ENCODE measurements around the gene KLK13. TPM values are rescaled to one million over a fixed set of nuclear protein-coding genes. Genes with fewer than 3 reads are reported as not detected.

The KLK13 gene
- polyA plus RNA-seq, 1 experiment = not detected

DNA sequence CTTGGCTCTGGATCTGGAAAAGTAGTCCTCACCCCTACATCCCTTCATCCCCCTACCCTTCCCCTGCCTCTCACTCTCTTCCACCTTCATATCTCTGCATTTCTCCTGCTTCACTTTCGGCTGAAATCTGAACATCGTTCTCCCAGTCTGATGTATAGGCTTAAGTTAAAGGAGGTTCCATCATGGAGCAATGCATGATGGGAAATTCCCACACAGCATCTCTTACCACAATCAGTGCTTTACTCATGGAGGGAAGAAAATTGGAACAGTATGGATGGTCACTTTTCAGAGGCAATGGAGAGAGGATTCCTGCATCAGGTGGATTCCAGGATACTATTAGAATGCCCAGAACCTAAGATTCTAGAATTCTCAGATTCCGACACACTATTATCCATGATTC, 57.4 kb downstream of the KLK13 start:
- ChIA-PET CTCF (interaction anchor here (1.2 kb wide), 1 partner anchor 10 kb away, joined by 4 read pairs; no protein-coding TSS in a partner anchor), POLR2A (no interaction called here)
- Histone ChIP-seq H3K4me3 (ENCODE audit: low read depth, low read length) (no peak overlapping the region), H3K9me3 (ENCODE audit: control insufficient read depth, insufficient read depth, low read length) (peaks cover 6% of the 10 kb centered on the region), H3K27me3 (ENCODE audit: control insufficient read depth, insufficient read depth, low read length) (no peaks in the 10 kb centered on the region), H3K27ac (ENCODE audit: low read depth, low read length) (no peak overlapping the region)
- TF ChIP-seq, protein P1, sequence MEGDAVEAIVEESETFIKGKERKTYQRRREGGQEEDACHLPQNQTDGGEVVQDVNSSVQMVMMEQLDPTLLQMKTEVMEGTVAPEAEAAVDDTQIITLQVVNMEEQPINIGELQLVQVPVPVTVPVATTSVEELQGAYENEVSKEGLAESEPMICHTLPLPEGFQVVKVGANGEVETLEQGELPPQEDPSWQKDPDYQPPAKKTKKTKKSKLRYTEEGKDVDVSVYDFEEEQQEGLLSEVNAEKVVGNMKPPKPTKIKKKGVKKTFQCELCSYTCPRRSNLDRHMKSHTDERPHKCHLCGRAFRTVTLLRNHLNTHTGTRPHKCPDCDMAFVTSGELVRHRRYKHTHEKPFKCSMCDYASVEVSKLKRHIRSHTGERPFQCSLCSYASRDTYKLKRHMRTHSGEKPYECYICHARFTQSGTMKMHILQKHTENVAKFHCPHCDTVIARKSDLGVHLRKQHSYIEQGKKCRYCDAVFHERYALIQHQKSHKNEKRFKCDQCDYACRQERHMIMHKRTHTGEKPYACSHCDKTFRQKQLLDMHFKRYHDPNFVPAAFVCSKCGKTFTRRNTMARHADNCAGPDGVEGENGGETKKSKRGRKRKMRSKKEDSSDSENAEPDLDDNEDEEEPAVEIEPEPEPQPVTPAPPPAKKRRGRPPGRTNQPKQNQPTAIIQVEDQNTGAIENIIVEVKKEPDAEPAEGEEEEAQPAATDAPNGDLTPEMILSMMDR (IDR thresholded peaks at IDR 0.05; ENCODE audit: low read depth, low read length) = no peak
- DNase-seq (ENCODE audit: low read depth, low spot score) = no peak

- Histone ChIP-seq H3K27me3 (ENCODE audit: control insufficient read depth, insufficient read depth, low read length) (no peaks in the 10 kb centered on the region), H3K4me3 (ENCODE audit: low read depth, low read length) (no peak overlapping the region), H3K27ac (ENCODE audit: low read depth, low read length) (no peak overlapping the region), H3K9me3 (ENCODE audit: control insufficient read depth, insufficient read depth, low read length) (peaks cover 11% of the 10 kb centered on the region)
- TF ChIP-seq, protein P1 (IDR thresholded peaks at IDR 0.05; ENCODE audit: low read depth, low read length) = no peak
- CTCF ChIA-PET = no interaction called here
- no peak for DNase-seq (ENCODE audit: low read depth, low spot score)
- POLR2A ChIA-PET = no interaction called here
These were observed 58.5 kb downstream of the KLK13 start for GRCh38 chr19:51006406-51006805.

Other genes with a start within 250 kb of the KLK13 start
- not detected in 2 replicates for gene KLK1, start 241.3 kb downstream of the KLK13 start, polyA plus RNA-seq (2011; rRNA removed)
- not detected in 2 replicates for gene KLK15, start 231.5 kb downstream of the KLK13 start, polyA plus RNA-seq (2011; rRNA removed)
- gene KLK3, start 210.2 kb downstream of the KLK13 start, polyA plus RNA-seq (2011; rRNA removed) = not detected in 2 replicates
- gene KLK2, start 191.7 kb downstream of the KLK13 start, polyA plus RNA-seq (2011; rRNA removed) = not detected in 2 replicates
- gene KLK4, start 153.7 kb downstream of the KLK13 start, polyA plus RNA-seq (2011; rRNA removed) = not detected in 2 replicates
- not detected in 2 replicates for gene KLK5, start 112.1 kb downstream of the KLK13 start, polyA plus RNA-seq (2011; rRNA removed)
- gene KLK6, start 95.5 kb downstream of the KLK13 start, polyA plus RNA-seq (2011; rRNA removed) = not detected in 2 replicates
- gene KLK7, start 81.2 kb downstream of the KLK13 start, polyA plus RNA-seq (2011; rRNA removed) = not detected in 2 replicates
- not detected in 2 replicates for gene KLK8, start 63.5 kb downstream of the KLK13 start, polyA plus RNA-seq (2011; rRNA removed)
- gene KLK10, start 45.4 kb downstream of the KLK13 start, polyA plus RNA-seq (2011; rRNA removed) = not detected in 2 replicates
- not detected in 2 replicates for gene KLK11, start 38.5 kb downstream of the KLK13 start, polyA plus RNA-seq (2011; rRNA removed)
- gene KLK12, start 30.1 kb downstream of the KLK13 start, polyA plus RNA-seq (2011; rRNA removed) = not detected in 2 replicates
- not detected in 2 replicates for gene KLK14, start 17.8 kb upstream of the KLK13 start, polyA plus RNA-seq (2011; rRNA removed)
- 1.7 and 2.1 TPM in 2 replicates for gene CTU1, start 43.3 kb upstream of the KLK13 start, polyA plus RNA-seq (2011; rRNA removed)
- 0.05 TPM in 1 of 2 replicates, not detected in the other for gene SIGLEC9, start 59.8 kb upstream of the KLK13 start, polyA plus RNA-seq (2011; rRNA removed)
- not detected in 2 replicates for gene SIGLEC7, start 77.2 kb upstream of the KLK13 start, polyA plus RNA-seq (2011; rRNA removed)
- gene CD33, start 160.0 kb upstream of the KLK13 start, polyA plus RNA-seq (2011; rRNA removed) = not detected in 2 replicates
- gene SIGLECL1, start 186.0 kb upstream of the KLK13 start, polyA plus RNA-seq (2011; rRNA removed) = not detected in 2 replicates
- gene IGLON5, start 246.6 kb upstream of the KLK13 start, polyA plus RNA-seq (2011; rRNA removed) = not detected in 2 replicates